8988T (cell line): ENCODE data around the gene HSBP1.

ENCODE experiments used
- DNase-seq: peaks from one replicate; pipeline ENCODE4 v3.0.0; 2011

The HSBP1 gene

GRCh38 chr16:83842291-83842690 lies 34.5 kb downstream of the HSBP1 start:
- DNase-seq, result no peak

DNA sequence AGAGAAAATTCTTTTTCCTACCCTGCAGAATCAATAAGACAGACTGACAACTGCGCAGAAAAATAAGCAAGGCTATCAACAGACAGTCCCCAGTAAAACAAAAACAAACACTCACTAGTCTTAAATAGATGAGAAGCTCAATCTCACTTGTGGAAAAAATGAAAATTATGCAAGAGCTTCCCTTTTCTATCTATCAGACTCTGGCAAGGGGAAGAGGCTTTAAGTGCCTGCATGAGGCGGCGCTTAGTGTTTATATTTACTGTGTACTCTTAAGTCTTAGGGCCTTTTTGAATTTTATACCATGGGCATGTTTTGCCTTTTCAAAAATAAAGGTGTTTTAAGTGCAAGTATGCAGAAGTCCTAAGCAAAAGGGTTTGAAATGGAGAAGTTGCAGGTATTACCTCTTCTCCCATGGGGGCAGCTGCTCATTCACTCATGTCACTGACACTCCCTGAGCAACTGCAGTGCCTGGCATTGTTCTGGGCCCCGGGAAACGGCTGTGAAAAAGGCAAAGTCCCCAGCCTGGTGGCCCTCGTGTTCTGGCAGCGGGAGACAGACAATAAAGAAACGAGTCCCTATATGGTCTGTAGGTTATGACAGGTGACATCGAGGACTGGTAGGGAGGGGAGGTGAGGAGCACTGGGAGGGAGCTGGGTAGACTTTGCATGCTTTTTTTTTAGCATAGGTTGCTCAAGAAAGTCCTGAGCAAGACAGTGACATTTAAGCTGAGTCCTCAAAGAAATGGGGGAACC lies 35.2 kb downstream of the HSBP1 start:
- DNase-seq, result no peak

DNA sequence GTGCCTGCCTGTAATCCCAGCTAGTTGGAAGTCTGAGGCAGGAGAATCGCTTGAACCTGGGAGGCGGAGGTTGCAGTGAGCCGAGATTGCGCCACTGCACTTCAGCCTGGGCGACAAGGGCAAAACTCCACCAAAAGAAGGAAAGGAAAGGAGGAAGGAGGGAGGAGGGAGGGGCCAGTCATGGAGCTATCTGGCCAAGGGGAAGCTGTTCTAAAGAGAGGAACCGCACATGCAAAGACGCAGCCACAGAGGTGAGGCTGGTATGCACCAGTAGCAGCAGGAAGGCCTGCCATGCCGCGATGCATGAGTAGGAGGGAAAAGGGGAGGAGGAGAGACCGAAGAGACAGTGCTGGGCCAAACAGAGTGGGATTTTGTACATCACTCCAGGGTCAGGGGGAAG lies 35.9 kb downstream of the HSBP1 start:
- DNase-seq, result no peak

DNA sequence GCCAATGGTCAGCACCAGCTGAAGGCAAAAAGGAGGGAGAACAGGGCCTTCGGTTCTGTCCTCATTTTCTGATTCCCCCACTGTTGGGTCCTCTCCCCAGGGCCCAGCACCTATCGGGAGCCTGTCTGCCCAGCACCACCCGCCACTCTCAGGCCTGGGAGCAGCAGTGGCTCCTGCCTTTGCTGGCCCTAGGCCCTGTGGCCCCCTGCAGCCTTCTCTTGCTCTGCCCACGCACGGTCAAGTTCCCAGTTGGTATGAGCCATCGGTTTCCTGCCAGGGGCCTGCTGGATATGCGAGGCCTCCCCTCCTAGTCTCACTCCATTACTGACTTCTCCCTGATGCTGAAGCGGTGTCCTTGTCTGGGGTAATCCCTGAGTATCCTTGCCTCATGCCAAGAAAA lies 37.5 kb downstream of the HSBP1 start:
- DNase-seq, result no peak

DNA sequence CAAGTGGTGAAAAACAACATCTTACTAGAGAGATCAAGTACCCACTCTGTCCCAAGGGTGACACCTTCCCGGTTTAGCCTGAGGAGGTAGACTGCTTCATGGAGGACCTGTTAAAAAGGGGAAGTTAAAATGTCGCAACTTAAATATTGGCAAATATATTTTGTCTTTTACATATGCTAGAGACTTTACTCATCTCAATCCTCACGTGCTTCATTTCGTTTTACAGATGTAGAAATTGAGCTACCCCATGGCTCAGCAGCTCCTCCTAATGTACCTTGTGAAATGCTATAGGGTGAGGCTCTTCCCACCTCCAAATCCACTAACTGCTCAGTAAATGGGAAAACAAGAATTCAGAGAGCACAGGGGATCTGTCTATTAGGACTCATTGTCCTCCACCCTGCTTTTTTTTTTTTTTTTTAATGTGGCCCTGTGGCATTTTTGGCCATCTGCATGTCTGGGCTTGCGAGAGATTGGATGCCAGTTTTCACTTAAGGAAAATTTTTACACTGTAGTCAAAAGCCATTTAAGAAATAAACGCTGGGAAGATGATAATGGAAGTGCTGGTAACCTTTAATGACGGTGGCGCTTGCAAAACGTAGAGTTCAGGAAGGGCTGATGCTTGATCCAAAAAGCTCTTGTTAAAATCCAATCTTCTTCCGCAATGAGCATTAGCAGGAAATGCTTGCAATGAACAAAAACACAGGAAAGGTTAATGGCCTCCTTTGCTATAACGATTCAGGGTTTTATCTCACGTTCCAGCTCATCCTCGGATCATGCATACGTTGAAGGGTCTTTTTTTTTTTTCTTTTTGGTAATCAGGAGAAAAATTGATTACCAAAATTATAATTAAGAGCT lies 39.8 kb downstream of the HSBP1 start:
- no peak for DNase-seq

- DNase-seq, result no peak
These were observed 41.6 kb downstream of the HSBP1 start for GRCh38 chr16:83849421-83849820.

GRCh38 chr16:83850947-83851346 lies 43.2 kb downstream of the HSBP1 start:
- no peak for DNase-seq

DNA sequence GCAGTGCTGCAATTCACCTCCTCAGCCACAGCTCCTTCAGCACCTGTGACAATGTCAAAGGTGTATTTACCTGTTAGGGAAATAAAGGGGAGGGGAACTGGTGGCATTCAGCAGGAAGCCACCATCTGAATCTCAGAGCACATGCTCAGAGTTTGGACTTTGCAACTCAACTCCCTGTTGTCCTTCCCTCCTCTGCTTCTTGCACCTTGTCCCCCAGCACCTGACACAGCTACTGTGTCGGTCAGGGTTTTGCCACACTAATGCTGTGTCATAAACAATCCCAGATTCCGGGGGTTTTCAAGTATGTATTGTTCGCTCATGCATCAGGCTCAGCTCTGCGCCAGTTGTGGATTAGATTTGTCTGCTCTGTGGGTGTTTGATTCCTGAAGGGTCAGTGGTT lies 43.7 kb downstream of the HSBP1 start:
- no peak for DNase-seq

DNA sequence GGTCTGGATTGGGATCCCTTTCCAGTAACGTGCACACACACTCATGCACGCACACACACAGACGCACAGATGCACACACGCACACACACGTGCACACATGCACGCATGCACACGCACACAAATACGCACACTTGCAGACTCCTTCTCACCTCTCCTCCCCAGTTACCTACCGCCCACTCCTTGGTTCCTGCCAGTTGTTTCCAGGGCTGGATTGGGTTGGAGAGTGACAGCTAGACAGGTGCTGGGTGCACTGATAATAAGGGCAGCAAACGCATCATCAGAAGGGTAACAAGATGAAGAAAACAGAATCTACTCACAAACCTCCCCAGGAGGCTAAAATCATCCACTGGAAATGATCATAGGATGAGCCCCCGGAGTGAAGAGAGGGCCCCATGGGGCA lies 45.0 kb downstream of the HSBP1 start:
- DNase-seq, result no peak

DNA sequence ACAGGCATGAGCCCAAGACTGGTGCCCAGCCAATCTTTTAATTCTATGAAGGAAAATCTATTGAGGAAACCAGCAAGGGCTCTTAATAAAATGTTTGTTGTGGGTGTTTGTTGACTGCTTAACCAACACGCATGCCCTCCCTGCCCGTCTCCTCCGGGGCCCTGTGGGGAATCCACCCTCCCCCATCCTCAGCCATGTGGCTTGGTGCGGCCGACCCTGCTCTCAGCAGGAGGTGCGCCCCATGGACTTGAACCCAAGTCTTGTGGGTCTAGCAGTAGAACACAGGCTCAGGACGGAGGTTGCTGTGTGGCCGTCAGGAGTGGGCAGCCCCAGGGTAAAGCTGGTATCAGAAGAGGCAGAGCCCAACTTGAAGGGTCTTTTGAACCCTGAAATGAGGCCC lies 46.1 kb downstream of the HSBP1 start:
- no peak for DNase-seq

DNA sequence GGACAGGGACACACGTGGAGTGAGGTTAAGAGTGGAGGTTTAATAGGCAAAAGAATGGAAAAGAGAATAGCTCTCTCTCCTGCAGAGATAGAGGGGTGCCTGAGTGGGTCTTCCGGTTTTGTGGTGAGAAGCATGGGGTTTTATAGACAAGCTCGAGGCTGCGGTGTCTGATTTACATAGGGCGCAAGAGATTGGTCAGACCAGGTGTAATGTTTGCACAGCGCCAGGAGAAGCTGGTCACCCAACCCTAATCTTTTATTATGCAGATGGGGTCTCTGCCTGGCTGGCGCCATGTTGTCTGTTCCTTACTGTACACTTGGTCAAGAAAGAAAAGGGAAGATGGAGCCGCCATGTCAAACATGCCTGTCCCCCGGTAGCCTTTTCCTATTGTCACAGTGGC lies 46.6 kb downstream of the HSBP1 start:
- no peak for DNase-seq

DNA sequence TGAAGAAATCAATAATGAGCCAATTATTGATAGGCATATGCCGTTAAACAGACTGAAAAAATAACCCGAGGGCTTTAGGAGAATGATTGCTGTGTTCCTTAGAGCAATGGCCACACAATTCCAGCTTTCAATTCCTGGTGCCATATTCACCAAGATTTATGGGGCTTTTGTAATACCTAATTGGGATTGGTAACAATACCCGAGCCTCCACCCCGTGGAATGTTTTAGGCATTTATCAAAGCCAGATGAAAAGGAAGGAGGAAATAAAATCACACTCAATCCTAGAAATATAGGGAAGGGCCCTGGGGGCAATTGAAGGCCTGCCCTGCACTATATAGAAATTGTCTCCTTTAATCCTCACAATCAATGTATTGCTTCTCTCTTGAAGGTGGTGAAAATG lies 49.0 kb downstream of the HSBP1 start:
- no peak for DNase-seq

DNA sequence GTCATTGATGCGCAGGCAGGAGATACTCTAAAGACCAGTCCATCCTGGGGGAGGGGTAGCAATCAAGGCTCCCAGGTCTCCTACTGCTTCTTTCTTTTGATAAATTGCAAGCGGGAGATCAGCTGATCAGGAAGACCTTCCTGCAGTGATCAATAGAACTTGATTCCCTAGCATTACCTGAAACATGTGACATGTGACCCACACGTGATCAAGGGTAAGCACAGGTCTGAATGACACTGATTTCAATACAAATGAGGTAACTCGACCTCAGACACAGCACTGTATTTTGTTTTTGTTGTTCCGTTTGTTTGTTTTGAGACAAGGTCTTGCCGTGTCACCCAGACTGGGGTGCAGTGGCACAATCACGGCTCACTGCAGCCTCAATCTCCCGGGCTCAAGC lies 51.5 kb downstream of the HSBP1 start:
- no peak for DNase-seq

DNA sequence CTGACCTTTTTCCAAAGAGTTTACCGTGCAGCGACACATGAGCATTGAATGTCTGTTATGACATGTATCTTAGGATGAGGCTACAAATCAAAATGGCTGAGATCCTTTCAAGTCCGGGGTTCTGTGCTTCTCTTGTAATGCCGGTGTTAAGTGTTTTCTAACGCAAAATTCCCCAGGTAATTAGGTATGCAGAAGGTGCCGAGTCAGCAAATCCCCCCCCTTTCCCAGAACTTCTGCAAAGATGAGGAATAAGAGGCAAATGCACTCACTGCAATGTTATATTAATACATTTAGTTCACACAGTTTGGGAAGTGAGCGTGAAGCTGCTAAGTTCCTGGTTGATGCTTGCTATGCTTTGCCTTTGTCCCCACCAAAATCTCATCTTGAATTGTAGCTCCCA lies 54.9 kb downstream of the HSBP1 start:
- no peak for DNase-seq

- DNase-seq, result no peak
These were observed 55.9 kb downstream of the HSBP1 start for GRCh38 chr16:83863682-83864081.
